Activated T-helper 9 cell treated with anti-CD3 and anti-CD28 coated beads, Interleukin-2, amount 50 U/mL, for 16 hours (primary cell): ENCODE data around the gene COL9A1.
"Not testable (repeated sequence)": the region's sequence is repeated elsewhere in the genome, so short reads cannot be mapped to it uniquely, and the experiment has no call there.

Experiments used
- DNase-seq: peaks from one replicate; pipeline ENCODE4 v3.0.0-alpha.2; 2020; ENCODE audit warnings: low read depth

The COL9A1 gene

DNA sequence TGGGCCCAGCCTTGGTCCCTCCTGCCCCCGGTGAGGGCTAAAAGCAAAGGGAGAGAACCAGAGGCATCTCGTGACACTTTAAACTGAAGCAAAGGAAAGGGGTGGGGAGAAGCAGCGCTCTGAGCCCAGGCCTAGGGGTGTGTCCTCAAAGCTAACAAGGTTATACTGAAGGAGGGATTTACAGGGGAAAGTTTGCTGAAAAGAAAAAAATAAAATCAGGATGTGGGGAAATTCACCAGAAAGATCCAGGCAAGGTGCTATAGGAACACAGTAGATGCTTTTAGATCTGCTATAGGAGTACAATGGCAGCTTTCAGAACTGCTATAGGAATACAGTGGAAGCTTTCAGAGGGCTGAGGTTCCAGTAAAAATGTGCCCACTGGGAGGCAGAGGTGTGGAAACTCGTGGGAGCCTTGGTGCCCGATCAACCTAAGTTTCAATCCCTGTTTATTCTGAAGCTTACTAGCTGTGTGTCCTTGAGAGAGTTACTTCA lies at the start of gene COL9A1:
Gene COL9A1, minus strand, starts transcription at position 51 of the 492 bp plus-strand sequence. CDS start 160 bp downstream, outside the sequence.
- DNase-seq: no peak

DNA sequence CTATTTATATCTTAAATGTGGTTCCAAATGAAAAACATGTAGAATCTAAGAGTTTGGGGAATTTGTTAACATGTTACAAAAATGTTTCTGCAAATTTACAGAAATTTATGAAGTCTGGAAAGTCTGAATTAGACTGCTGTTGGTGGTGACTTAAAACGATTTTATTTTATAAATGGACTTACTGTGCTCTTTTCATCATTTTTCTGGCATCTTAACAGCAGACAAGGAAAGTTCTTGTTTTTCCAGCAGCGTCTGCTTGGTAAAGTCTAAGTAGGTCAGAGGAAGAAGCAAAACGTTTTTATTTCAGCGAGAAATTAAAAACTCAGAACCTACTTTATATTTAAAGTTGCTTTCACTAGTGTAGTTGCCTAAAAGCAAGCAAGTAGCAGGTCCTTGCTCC lies 48.6 kb upstream of the COL9A1 start:
- DNase-seq: no peak

GRCh38 chr6:70345619-70346018 lies 42.7 kb upstream of the COL9A1 start:
- no peak for DNase-seq

DNA sequence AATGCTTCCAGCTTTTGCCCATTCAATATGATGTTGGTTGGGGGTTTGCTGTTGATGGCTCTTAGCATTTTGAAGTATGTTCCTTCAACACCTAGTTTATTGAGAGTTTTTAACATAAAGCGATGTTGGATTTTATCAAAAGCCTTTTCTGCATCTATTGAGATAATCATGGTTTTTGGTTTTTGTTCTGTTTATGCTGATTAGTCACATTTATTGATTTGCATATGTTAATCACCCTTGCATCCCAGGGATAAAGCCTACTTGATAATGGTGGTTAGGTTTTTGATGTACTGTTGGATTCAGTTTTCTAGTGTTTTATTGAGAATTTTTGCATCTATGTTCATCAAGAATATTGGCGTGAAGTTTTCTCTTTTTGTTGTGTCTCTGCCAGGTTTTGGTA lies 40.4 kb upstream of the COL9A1 start:
- no peak for DNase-seq

GRCh38 chr6:70339810-70340209 lies 36.9 kb upstream of the COL9A1 start:
- not testable (repeated sequence) for DNase-seq

DNA sequence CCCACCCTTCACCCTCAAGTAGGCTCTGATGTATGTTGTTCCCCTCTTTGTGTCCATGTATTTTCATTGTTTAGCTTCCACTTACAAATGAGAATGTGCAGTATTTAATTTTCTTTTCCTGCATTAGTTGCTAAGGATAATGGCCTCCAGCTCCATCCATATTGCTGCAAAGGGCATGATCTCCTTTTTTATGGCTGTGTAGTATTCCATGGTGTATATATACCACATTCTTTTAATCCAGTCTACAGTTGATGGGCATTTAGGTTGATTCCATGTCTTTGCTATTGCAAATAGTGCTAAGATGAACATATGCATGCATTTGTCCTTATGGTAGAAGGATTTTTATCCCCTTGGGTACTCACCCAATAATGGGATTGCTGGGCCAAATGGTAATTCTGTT lies 35.9 kb upstream of the COL9A1 start:
- no peak for DNase-seq

GRCh38 chr6:70337743-70338105 lies 34.8 kb upstream of the COL9A1 start:
- DNase-seq: no peak

- DNase-seq: no peak
Measured at GRCh38 chr6:70336996-70337742, 34.3 kb upstream of the COL9A1 start.

DNA sequence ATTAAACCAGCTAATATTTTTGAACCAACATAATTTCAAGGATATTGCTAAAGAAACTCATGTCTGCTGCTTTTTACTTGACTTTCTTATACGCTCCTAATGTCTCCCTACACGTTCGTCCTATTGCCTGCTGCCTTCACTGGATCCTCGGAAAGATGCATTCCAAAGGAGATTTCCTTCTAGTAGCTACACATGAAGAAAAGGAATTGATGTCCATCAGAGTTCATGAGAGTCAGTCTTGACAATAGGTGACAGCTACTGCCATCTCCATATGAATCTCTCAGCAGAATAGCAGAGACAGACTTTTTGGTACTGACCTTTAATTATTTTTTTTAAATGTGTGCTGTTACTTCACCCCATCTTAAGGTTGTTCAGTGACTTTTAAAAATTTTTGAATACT lies 24.2 kb upstream of the COL9A1 start:
- DNase-seq: no peak

- no peak for DNase-seq
Measured at GRCh38 chr6:70325009-70325408, 22.1 kb upstream of the COL9A1 start.

- DNase-seq: not testable (repeated sequence)
Measured at GRCh38 chr6:70317799-70318198, 14.9 kb upstream of the COL9A1 start.

DNA sequence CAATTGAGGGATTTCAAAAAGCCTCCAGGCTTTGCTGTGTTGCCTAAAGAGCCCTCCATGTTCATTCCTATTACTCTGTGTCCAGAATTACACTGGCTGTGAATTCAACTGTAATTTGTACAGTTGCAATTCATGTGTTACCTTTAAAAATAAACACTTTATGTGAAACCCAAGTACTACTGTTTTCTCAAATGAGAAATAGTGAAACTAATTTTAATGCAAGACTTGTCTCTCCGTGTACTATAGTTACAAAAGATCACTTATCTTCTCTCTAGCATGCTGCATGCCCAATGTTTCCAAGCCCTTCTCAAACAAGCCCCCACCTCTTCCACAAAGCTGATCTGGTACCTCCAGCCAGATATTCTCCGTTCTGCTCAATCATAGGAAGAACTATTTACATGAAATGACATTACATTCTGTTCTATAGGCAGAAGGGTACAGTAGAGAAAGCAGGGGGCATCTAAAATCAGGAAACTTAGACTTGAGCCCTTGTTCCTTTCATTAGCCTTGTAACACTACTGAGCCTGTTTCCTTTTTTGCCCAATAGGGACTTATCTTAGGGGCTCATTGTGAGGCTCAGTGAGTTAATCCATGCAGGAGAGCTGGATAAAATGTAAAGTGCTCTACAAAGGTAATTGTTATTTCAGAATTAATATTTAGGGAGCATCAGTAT lies 12.3 kb upstream of the COL9A1 start:
- DNase-seq: no peak

DNA sequence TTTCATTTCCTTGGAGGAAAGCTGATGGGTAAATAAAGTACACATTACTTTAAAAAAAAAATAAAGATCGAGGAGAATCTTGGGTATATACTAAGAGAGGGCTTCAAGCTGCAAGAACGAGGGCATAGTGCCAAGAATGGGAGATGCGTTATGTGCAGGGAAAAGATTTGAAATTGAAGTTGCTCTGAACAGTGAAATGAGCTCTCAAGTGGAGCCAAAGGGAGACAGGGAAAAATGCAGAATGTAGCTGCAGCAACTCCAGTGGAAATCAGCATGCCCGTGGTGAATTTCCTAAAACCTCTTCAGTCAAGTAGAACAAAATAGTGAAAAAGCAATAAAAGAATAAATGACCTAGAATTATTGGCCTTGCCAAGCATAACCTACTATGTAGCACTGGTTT lies 11.4 kb upstream of the COL9A1 start:
- DNase-seq: no peak

DNA sequence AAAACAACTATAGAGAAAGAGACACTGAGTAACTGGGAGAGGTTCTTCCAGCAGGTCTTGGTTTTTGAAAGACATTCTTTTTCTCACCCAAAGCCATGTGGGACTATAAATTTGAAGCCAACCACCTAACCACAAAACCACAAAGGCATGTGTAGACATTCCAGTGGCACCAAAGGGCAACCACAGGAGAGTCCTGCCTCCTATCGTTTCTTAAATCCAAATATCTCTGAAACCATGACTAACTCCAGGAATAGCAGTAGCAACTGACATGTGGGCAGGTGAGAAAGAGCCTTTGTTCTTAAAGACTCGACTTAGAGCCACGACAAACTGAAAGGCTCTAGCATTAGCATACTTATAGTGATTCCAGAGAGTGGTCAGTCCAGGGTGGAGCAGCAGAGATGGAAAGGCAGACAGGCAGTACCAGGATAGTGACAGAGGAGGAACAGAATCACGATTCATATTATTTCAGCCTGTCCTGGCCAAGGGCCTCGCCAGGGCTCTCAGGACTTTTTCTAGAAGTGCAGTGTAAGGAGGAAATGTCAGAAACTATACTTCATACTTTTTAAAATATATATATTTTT lies 9.4 kb upstream of the COL9A1 start:
- no peak for DNase-seq

DNA sequence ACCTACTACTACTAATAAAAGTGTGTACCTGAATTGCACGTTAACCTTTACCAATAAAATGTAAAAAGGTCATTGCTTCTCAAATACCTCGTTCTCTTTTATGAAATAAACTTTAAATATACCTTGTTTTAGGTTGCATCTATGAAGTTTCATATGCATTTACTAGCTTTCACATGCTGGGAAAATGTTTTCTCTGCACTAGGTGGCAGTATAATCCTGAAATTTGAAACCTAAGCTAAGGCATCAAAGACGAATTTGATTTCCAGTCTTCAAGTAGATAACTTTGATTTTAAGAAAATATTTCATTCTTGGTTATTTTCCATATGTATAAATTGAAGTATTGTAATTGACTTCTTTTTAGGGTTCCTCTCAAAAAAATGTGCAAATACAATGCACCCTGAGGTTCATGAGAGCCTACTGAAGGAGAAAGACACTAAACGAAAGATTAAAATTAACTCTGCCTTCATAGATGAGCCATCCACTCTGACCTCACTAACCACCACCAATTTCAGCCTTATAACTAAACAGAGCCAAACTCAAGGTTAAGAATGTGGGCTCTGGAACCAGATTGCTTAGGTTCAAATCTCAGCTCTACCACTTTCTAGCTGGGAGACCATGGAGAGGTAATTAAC lies 7.3 kb upstream of the COL9A1 start:
- DNase-seq: no peak

DNA sequence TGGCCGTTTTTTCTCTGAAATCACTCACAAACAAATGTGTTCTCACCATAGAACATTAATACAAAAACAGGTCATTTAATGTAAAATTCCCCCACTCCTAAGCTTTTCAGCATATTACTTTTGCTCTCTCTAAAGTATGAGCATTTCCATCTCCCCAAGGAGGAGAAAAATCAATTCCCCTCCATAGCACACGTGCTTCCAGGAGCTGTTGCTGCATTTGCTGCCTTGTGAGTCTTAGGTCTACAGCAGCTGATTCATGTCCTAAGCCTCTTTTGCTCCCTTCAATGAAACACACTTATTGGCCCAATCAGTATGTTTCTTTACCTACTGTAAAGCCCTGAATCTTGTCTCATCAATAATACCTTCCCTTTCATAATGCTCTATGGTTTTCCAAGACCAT lies 6.4 kb upstream of the COL9A1 start:
- no peak for DNase-seq

- DNase-seq: not testable (repeated sequence)
Measured at GRCh38 chr6:70308142-70308541, 5.3 kb upstream of the COL9A1 start.

DNA sequence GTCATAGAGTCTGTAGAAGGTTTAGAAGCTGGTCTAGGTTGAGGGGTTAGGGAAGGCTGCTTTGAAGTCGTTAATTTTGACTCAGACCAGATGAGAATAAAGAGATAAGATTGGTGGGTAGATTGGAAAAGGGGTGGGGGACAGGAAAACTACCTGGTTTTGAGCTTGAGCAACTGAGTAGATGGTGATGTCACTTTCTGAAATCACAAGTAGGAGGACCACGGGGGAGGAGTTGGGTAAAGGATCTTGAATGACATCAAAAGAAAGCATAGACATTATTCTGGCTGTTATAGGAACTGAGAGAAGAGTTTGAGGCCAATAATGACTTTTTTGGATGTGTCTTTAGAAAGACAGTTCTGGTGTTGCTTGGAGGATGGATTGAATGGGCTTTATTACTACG lies 4.1 kb upstream of the COL9A1 start:
- no peak for DNase-seq

DNA sequence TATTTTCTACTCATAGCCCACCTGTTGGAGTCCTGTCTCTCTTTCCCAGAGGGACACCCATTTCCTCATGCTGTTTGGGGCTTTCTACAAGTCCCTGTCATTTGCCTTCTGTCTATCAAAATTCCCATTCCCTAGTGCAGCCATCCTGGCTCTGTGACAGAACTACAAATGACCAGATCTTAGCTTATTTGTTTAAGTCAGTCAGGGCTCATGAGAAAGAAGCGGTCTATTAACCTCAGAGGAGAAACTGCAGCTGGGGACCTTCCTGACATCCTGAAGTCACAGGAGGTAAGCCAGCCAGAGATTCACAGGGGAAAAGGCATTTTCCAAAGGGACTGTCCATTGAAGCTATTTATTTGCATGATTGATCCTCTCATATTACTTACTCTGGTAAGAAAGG lies 1.7 kb upstream of the COL9A1 start:
- DNase-seq: no peak

DNA sequence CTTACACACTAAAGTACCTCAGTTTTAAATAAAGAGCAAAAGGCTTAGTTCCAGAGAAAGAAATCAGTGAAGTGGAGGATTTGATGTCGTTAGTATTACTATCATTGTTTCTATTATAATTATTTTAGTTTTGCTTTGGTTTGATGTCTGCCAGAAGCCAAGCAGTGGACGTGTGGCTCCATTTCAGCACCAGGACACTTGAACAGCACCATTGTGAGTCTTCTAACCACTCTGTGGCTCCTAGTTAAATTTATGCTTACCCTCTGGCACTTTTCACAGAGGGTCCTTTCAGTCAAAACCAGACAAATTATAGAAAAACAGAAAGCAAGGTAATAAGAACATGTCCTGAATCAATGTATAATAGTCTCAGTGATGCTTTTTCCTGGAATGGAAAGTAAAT lies 3.4 kb downstream of the COL9A1 start:
- DNase-seq: no peak

GRCh38 chr6:70298068-70298467 lies 4.8 kb downstream of the COL9A1 start:
- no peak for DNase-seq

GRCh38 chr6:70292193-70292592 lies 10.7 kb downstream of the COL9A1 start:
- no peak for DNase-seq

DNA sequence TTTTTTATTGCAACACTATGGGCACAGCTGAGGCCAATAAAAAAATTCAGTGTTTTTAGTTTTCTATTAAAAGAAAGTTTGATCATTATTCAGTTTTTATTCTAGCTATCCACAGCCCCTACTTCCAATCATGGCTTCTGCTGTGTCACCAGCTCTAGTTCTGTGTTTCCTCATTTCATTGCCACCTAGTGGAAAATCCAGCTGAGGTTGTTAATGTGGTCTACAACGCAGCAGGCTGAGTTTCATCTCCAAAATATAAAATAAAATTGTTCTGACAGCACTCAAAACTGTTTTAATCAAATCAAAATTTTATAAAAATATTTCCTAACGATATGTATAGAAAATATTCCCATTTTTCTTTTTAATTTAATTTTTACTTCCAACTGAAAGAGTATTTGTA lies 13.6 kb downstream of the COL9A1 start:
- DNase-seq: no peak
